CD4-positive, alpha-beta T cell treated with Interleukin-6 for 4 hours (primary cell): ENCODE data around the gene SEC14L5.

Source experiments
- DNase-seq: peaks from one replicate; pipeline ENCODE4 v3.0.0-alpha.2; 2020; ENCODE audit warnings: mixed read lengths

The SEC14L5 gene

GRCh38 chr16:4987580-4988374 is 29.6 kb downstream of the SEC14L5 start:
- no peak for DNase-seq

- no peak for DNase-seq
Observed at GRCh38 chr16:4988647-4989046, 30.5 kb downstream of the SEC14L5 start.

GRCh38 chr16:4989391-4990006 is 31.4 kb downstream of the SEC14L5 start:
- no peak for DNase-seq

- no peak for DNase-seq
Observed at GRCh38 chr16:4990415-4990814, 32.3 kb downstream of the SEC14L5 start.

GRCh38 chr16:4991754-4992153 is 33.6 kb downstream of the SEC14L5 start:
- no peak for DNase-seq

- DNase-seq, result no peak
Observed at GRCh38 chr16:4994719-4995434, 36.7 kb downstream of the SEC14L5 start.

- no peak for DNase-seq
Observed at GRCh38 chr16:5000573-5001001, 42.5 kb downstream of the SEC14L5 start.

GRCh38 chr16:5001571-5001970 is 43.4 kb downstream of the SEC14L5 start:
- no peak for DNase-seq

- DNase-seq, result no peak
Observed at GRCh38 chr16:5001986-5002385, 43.9 kb downstream of the SEC14L5 start.

GRCh38 chr16:5002699-5003143 is 44.6 kb downstream of the SEC14L5 start:
- no peak for DNase-seq

- DNase-seq, result no peak
Observed at GRCh38 chr16:5003211-5003610, 45.1 kb downstream of the SEC14L5 start.

- DNase-seq, result no peak
Observed at GRCh38 chr16:5003828-5004227, 45.7 kb downstream of the SEC14L5 start.

- no peak for DNase-seq
Observed at GRCh38 chr16:5004311-5004710, 46.2 kb downstream of the SEC14L5 start.

GRCh38 chr16:5005916-5006315 is 47.8 kb downstream of the SEC14L5 start:
- DNase-seq, result no peak

GRCh38 chr16:5006348-5007193 is 48.4 kb downstream of the SEC14L5 start:
- no peak for DNase-seq

GRCh38 chr16:5007256-5007655 is 49.1 kb downstream of the SEC14L5 start:
- no peak for DNase-seq

GRCh38 chr16:5008311-5008731 is 50.2 kb downstream of the SEC14L5 start:
- no peak for DNase-seq

GRCh38 chr16:5010576-5011329 is 52.6 kb downstream of the SEC14L5 start:
- DNase-seq, result no peak

GRCh38 chr16:5011637-5012036 is 53.5 kb downstream of the SEC14L5 start:
- no peak for DNase-seq

- DNase-seq, result no peak
Observed at GRCh38 chr16:5012887-5013286, 54.8 kb downstream of the SEC14L5 start.

- DNase-seq, result no peak
Observed at GRCh38 chr16:5015351-5015750, 57.2 kb downstream of the SEC14L5 start.

- no peak for DNase-seq
Observed at GRCh38 chr16:5015887-5016286, 57.8 kb downstream of the SEC14L5 start.
